CD4-positive, alpha-beta T cell treated with Interleukin-21 for 1 hour (primary cell): ENCODE measurements around the gene CARHSP1.
"Not testable (repeated sequence)": the region's sequence is repeated elsewhere in the genome, so short reads cannot be mapped to it uniquely, and the experiment has no call there.

Experiments used
- DNase-seq: peaks from one replicate; pipeline ENCODE4 v3.0.0-alpha.2; 2020

CARHSP1 gene

GRCh38 chr16:8868416-8869211, at the start of gene CARHSP1:
CARHSP1 (minus strand) TSS chr16:8869006; CDS start chr16:8859328, 9,678 bp downstream.
- peak; percentile 83 for DNase-seq

- DNase-seq, result not testable (repeated sequence)
Observed at GRCh38 chr16:8917336-8917735, 48.5 kb upstream of the CARHSP1 start.

- DNase-seq, result no peak
Observed at GRCh38 chr16:8916541-8917225, 47.9 kb upstream of the CARHSP1 start.

- no peak for DNase-seq
Observed at GRCh38 chr16:8915722-8916301, 47.0 kb upstream of the CARHSP1 start.

- DNase-seq, result no peak
Observed at GRCh38 chr16:8914098-8914497, 45.3 kb upstream of the CARHSP1 start.

GRCh38 chr16:8912793-8913192, 44.0 kb upstream of the CARHSP1 start:
- no peak for DNase-seq

- DNase-seq, result no peak
Observed at GRCh38 chr16:8910811-8911210, 42.0 kb upstream of the CARHSP1 start.

- peak; percentile 9 for DNase-seq
Observed at GRCh38 chr16:8908810-8909468, 40.1 kb upstream of the CARHSP1 start.

GRCh38 chr16:8907096-8907495, 38.3 kb upstream of the CARHSP1 start:
- DNase-seq, result no peak

- DNase-seq, result no peak
Observed at GRCh38 chr16:8905795-8906591, 37.2 kb upstream of the CARHSP1 start.

GRCh38 chr16:8905168-8905762, 36.5 kb upstream of the CARHSP1 start:
- peak; percentile 35 for DNase-seq

GRCh38 chr16:8904018-8904430, 35.2 kb upstream of the CARHSP1 start:
- no peak for DNase-seq

GRCh38 chr16:8903004-8903403, 34.2 kb upstream of the CARHSP1 start:
- no peak for DNase-seq

- no peak for DNase-seq
Observed at GRCh38 chr16:8901320-8901861, 32.6 kb upstream of the CARHSP1 start.

GRCh38 chr16:8900343-8900742, 31.5 kb upstream of the CARHSP1 start:
- no peak for DNase-seq

- DNase-seq, result no peak
Observed at GRCh38 chr16:8899709-8900317, 31.0 kb upstream of the CARHSP1 start.

- no peak for DNase-seq
Observed at GRCh38 chr16:8898660-8899318, 30.0 kb upstream of the CARHSP1 start.

GRCh38 chr16:8894736-8895334, 26.0 kb upstream of the CARHSP1 start:
- no peak for DNase-seq

GRCh38 chr16:8893976-8894690, 25.3 kb upstream of the CARHSP1 start:
- no peak for DNase-seq

- no peak for DNase-seq
Observed at GRCh38 chr16:8893426-8893825, 24.6 kb upstream of the CARHSP1 start.
